ENCODE data around the gene C11orf16. TPM values are rescaled to one million over a fixed set of nuclear protein-coding genes. Genes with fewer than 3 reads are reported as not detected.

C11orf16 gene
- total RNA-seq, 1 experiment from 2014 or later, result not detected

- H3K4me1 ChIP-seq (ENCODE audit: control insufficient read depth in 1 of 2, insufficient read depth in 2 of 2, low read length in 2 of 2), result peaks cover 0 to under 1% of the 10 kb centered on the region in 2 experiments; a peak in 1 of 4 replicates
- H3K4me2 ChIP-seq (ENCODE audit: low read length), result no peak overlapping the region
- ChIA-PET CTCF (no interaction called here), POLR2A (no interaction called here), RAD21 (ENCODE audit: low non-redundant PET in 1 of 2, low total read pairs in 2 of 2, uncharacterized antibody in 2 of 2, unreplicated experiment in 2 of 2) (no interaction called here)
- H3K9me2 ChIP-seq (ENCODE audit: insufficient read depth), result no peaks in the 10 kb centered on the region
- no peaks in the 10 kb centered on the region for H3K9me3 ChIP-seq (ENCODE audit: control insufficient read depth in 1 of 2, insufficient read depth in 1 of 2, low read depth in 1 of 2, low read length in 2 of 2)
- DNase-seq (ENCODE audit: low read depth, low spot score), result no peak
- no peaks in the 10 kb centered on the region for H3K27me3 ChIP-seq (ENCODE audit: insufficient read depth, low read length)
- no peak overlapping the region for H2AFZ ChIP-seq (ENCODE audit: low read depth, low read length, poor library complexity, severe bottlenecking)
- intact Hi-C loops (cut with micrococcal nuclease), result no loop called here
- H3K9ac ChIP-seq (ENCODE audit: low read length), result no peak overlapping the region
- no peak for TF ChIP-seq ZBTB33 (IDR thresholded peaks at IDR 0.05; ENCODE audit: extremely low read depth, insufficient replicate concordance, low read length)
- no peak for TF ChIP-seq SIN3A (IDR thresholded peaks at IDR 0.05; ENCODE audit: low read depth)
- TF ChIP-seq SP1 (IDR thresholded peaks at IDR 0.05; ENCODE audit: low read depth), result no peak
- no peak for TF ChIP-seq POLR2AphosphoS5 (IDR thresholded peaks at IDR 0.05; ENCODE audit: low read depth, low read length)
- TF ChIP-seq YY1 (IDR thresholded peaks at IDR 0.05; ENCODE audit: extremely low read depth, insufficient replicate concordance, low read depth, low read length), result no peak
- no peak for TF ChIP-seq EZH2phosphoT487 (IDR thresholded peaks at IDR 0.05; ENCODE audit: borderline replicate concordance)
- no peak for TF ChIP-seq ELF1 (IDR thresholded peaks at IDR 0.05; ENCODE audit: borderline replicate concordance, low read depth)
- TF ChIP-seq JUND (IDR thresholded peaks at IDR 0.05), result no peak
- H3K27ac ChIP-seq (ENCODE audit: low read depth, low read length), result no peak overlapping the region
- ATAC-seq, result no peak
- H4K20me1 ChIP-seq (ENCODE audit: insufficient read depth), result no peaks in the 10 kb centered on the region
- H3K36me3 ChIP-seq (ENCODE audit: control insufficient read depth in 1 of 2, insufficient read depth in 2 of 2, low read length in 2 of 2), result peaks cover 3 to 14% of the 10 kb centered on the region in 2 experiments; a peak in 3 of 4 replicates
- no TSS peak for BruUV-seq (replicated peaks)
- H3K79me2 ChIP-seq (ENCODE audit: insufficient read depth, low read length), result no peaks in the 10 kb centered on the region
- no peak overlapping the region for H3K4me3 ChIP-seq (replicated peaks in 1 of 2; ENCODE audit: low read depth in 1 of 2, low read length in 2 of 2)
Observed at GRCh38 chr11:8922691-8923090, 10.1 kb downstream of the C11orf16 start.
